KMS-11 (cell line): ENCODE results near the gene EPC2.

Experiments used
- H2AFZ ChIP-seq: fragments of 200-600 bp; sonication (generic); 2 replicates; pipeline ENCODE4 v1.6.1; 2016; ENCODE audit warnings: antibody characterized with exemption, mixed run types, low read depth
- H3K27ac ChIP-seq: fragments of 200-600 bp; sonication (generic); 2 replicates; pipeline ENCODE4 v1.6.1; 2016; ENCODE audit warnings: mild to moderate bottlenecking, mixed run types
- H3K27me3 ChIP-seq: fragments of 200-600 bp; sonication (generic); 2 replicates; pipeline ENCODE4 v1.6.1; 2017; ENCODE audit warnings: mild to moderate bottlenecking, low read depth, mixed run types, moderate library complexity; ENCODE audit not compliant: insufficient read depth
- H3K36me3 ChIP-seq: fragments of 200-600 bp; sonication (generic); 2 replicates; pipeline ENCODE4 v1.6.1; 2017; ENCODE audit warnings: mild to moderate bottlenecking, mixed run types; ENCODE audit not compliant: insufficient read depth
- H3K4me1 ChIP-seq: fragments of 200-600 bp; sonication (generic); 2 replicates; pipeline ENCODE4 v1.6.1; 2016; ENCODE audit warnings: mild to moderate bottlenecking, low read depth, mixed run types; ENCODE audit not compliant: poor library complexity, severe bottlenecking
- H3K4me2 ChIP-seq: fragments of 200-600 bp; sonication (generic); 2 replicates; pipeline ENCODE4 v1.7.0; 2016; ENCODE audit warnings: mild to moderate bottlenecking, mixed run types
- H3K4me3 ChIP-seq: fragments of 200-600 bp; sonication (generic); IDR thresholded peaks from 2 replicates; pipeline ENCODE4 v1.6.1; 2017; ENCODE audit warnings: low read depth, low read length, mixed read lengths; ENCODE audit not compliant: insufficient read depth
- H3K79me2 ChIP-seq: fragments of 200-600 bp; sonication (generic); 2 replicates; pipeline ENCODE4 v1.6.1; 2016; ENCODE audit warnings: low read depth, mixed run types; ENCODE audit not compliant: insufficient read depth
- H3K9ac ChIP-seq: fragments of 200-600 bp; sonication (generic); 2 replicates; pipeline ENCODE4 v1.6.1; 2016; ENCODE audit warnings: mild to moderate bottlenecking, mixed run types
- H4K20me1 ChIP-seq: fragments of 200-600 bp; sonication (generic); 2 replicates; pipeline ENCODE4 v1.6.1; 2016; ENCODE audit warnings: mild to moderate bottlenecking, mixed run types; ENCODE audit not compliant: insufficient read depth
- CTCF ChIP-seq: fragments of 200-600 bp; sonication (generic); conservative IDR thresholded peaks from 2 replicates; pipeline ENCODE4 v1.6.1; 2017; ENCODE audit warnings: low read depth, mild to moderate bottlenecking, antibody characterized with exemption, low read length, moderate library complexity, mixed read lengths

Gene EPC2

GRCh38 chr2:148603562-148603920, 41.0 kb upstream of the EPC2 start:
- H3K4me1 ChIP-seq = no peaks in the 10 kb centered on the region
- no peak overlapping the region for H3K4me2 ChIP-seq
- H2AFZ ChIP-seq = no peak overlapping the region
- no peaks in the 10 kb centered on the region for H3K79me2 ChIP-seq
- no peak overlapping the region for H3K4me3 ChIP-seq
- TF ChIP-seq CTCF = no peak
- H3K27ac ChIP-seq = no peak overlapping the region
- H3K9ac ChIP-seq = no peak overlapping the region
- H3K27me3 ChIP-seq = no peaks in the 10 kb centered on the region
- no peaks in the 10 kb centered on the region; the same call in 1 of the 2 replicates for H3K36me3 ChIP-seq
- no peaks in the 10 kb centered on the region for H4K20me1 ChIP-seq

- H2AFZ ChIP-seq = no peak overlapping the region
- H3K27ac ChIP-seq = no peak overlapping the region
- H3K4me3 ChIP-seq = no peak overlapping the region
- H3K4me2 ChIP-seq = no peak overlapping the region
- no peaks in the 10 kb centered on the region; the same call in 1 of the 2 replicates for H3K36me3 ChIP-seq
- H3K79me2 ChIP-seq = no peaks in the 10 kb centered on the region
- no peaks in the 10 kb centered on the region for H4K20me1 ChIP-seq
- no peaks in the 10 kb centered on the region for H3K27me3 ChIP-seq
- no peak overlapping the region for H3K9ac ChIP-seq
- no peaks in the 10 kb centered on the region for H3K4me1 ChIP-seq
- TF ChIP-seq CTCF = no peak
These were observed 39.6 kb upstream of the EPC2 start for GRCh38 chr2:148604927-148605326.

- no peak for TF ChIP-seq CTCF
- H3K9ac ChIP-seq = no peak overlapping the region
- H3K36me3 ChIP-seq = no peaks in the 10 kb centered on the region
- no peak overlapping the region for H3K4me3 ChIP-seq
- no peak overlapping the region for H3K27ac ChIP-seq
- no peak overlapping the region for H3K4me2 ChIP-seq
- H3K4me1 ChIP-seq = no peaks in the 10 kb centered on the region
- H3K27me3 ChIP-seq = no peaks in the 10 kb centered on the region
- no peaks in the 10 kb centered on the region for H3K79me2 ChIP-seq
- H4K20me1 ChIP-seq = no peaks in the 10 kb centered on the region
- no peak overlapping the region for H2AFZ ChIP-seq
These were observed 37.0 kb upstream of the EPC2 start for GRCh38 chr2:148607566-148607965.

- Histone ChIP-seq H3K4me1 (peaks cover 16% of the 10 kb centered on the region), H3K4me2 (no peak overlapping the region), H3K9ac (no peak overlapping the region), H3K27me3 (no peaks in the 10 kb centered on the region), H3K36me3 (no peaks in the 10 kb centered on the region), H2AFZ (peak overlapping the region; percentile 65; the same call in 1 of the 2 replicates), H4K20me1 (no peaks in the 10 kb centered on the region), H3K4me3 (no peak overlapping the region), H3K79me2 (no peaks in the 10 kb centered on the region), H3K27ac (no peak overlapping the region)
- no peak for TF ChIP-seq CTCF
These were observed 31.1 kb upstream of the EPC2 start for GRCh38 chr2:148613231-148614013.
